GM12892 (cell line): Measurements from ENCODE around the gene TSPAN15.

Experiments
- POLR2A ChIP-seq: IDR thresholded peaks from 2 replicates; pipeline ENCODE4 v1.6.1; 2011; ENCODE audit warnings: low read depth, low read length, control low read depth
- POLR2AphosphoS5 ChIP-seq: IDR thresholded peaks from 2 replicates; pipeline ENCODE4 v1.6.1; 2011; ENCODE audit warnings: low read depth, low read length, control low read depth
- TAF1 ChIP-seq: IDR thresholded peaks from 2 replicates; pipeline ENCODE4 v1.6.1; 2011; ENCODE audit warnings: low read depth, mild to moderate bottlenecking, control low read depth, low read length, borderline replicate concordance

GRCh38 chr10:69459893-69460575 lies 8.8 kb downstream of the TSPAN15 start:
- TF ChIP-seq POLR2A, result no peak
- TF ChIP-seq POLR2AphosphoS5, result no peak
- TF ChIP-seq TAF1, result no peak
